CD4-positive, alpha-beta T cell (primary cell): ENCODE data around the gene DDA1. TPM values are rescaled to one million over a fixed set of nuclear protein-coding genes. Genes with fewer than 3 reads are reported as not detected.
"Not testable (repeated sequence)": the region's sequence is repeated elsewhere in the genome, so short reads cannot be mapped to it uniquely, and the experiment has no call there.

ENCODE experiments used
- ATAC-seq: fragments of 200-7000 bp; cut with Tn5 transposase; one replicate; pipeline ENCODE4 v1.10.0; 2022; ENCODE audit warnings: mild to moderate bottlenecking; ENCODE audit not compliant: poor library complexity
- CTCF ChIA-PET: fragments of 350-600 bp; sonication (Branson Sonifier 250); formaldehyde crosslinking; loops from one replicate; lab custom pipeline; 2021; ENCODE audit warnings: antibody characterized with exemption, inconsistent platforms; lab: Charles Lee
- POLR2A ChIA-PET: fragments of 350-600 bp; sonication (Branson Sonifier 250); formaldehyde crosslinking; loops from one replicate; lab custom pipeline; 2021; ENCODE audit warnings: antibody characterized with exemption, inconsistent platforms; lab: Charles Lee
- DNase-seq, 14 experiments: peaks; one replicate each; pipeline ENCODE4 v3.0.0-alpha.2; 2013 to 2020; ENCODE audit warnings: mixed read lengths in 2 of 14
- H3K27ac ChIP-seq, 2 donors: one replicate each; pipeline versions ENCODE4 v1.5.1 to v1.7.0; 2013; ENCODE audit warnings: low read length in 2 of 2, low read depth in 1 of 2, mild to moderate bottlenecking in 1 of 2
- H3K27me3 ChIP-seq, 2 experiments: 1 replicate in 1 of 2; 2 replicates in 1 of 2; pipeline versions ENCODE4 v1.6.1 to v1.7.0; 2013; ENCODE audit warnings: low read length in 2 of 2, control low read depth in 1 of 2, mild to moderate bottlenecking in 1 of 2, moderate library complexity in 1 of 2; ENCODE audit not compliant: insufficient read depth in 2 of 2, control insufficient read depth in 1 of 2
- H3K36me3 ChIP-seq: one replicate; pipeline ENCODE4 v1.6.1; 2013; ENCODE audit warnings: low read length, control low read depth; ENCODE audit not compliant: insufficient read depth
- H3K4me1 ChIP-seq: one replicate; pipeline ENCODE4 v1.6.1; 2013; ENCODE audit warnings: low read length, control low read depth; ENCODE audit not compliant: insufficient read depth
- H3K4me3 ChIP-seq: one replicate; pipeline ENCODE4 v1.5.1; 2013; ENCODE audit warnings: mild to moderate bottlenecking, low read length, moderate library complexity
- H3K9me3 ChIP-seq, 2 experiments: 1 replicate in 1 of 2; 2 replicates in 1 of 2; pipeline versions ENCODE4 v1.6.1 to v1.7.0; 2013; ENCODE audit warnings: low read length in 2 of 2, mild to moderate bottlenecking in 2 of 2, control low read depth in 1 of 2, moderate library complexity in 1 of 2; ENCODE audit not compliant: control insufficient read depth in 1 of 2, insufficient read depth in 1 of 2
- H3K27ac Mint-ChIP-seq: one replicate; pipeline ENCODE4 v1.8.0; 2020; ENCODE audit warnings: mixed read lengths
- H3K27me3 Mint-ChIP-seq: one replicate; pipeline ENCODE4 v1.8.0; 2021; ENCODE audit warnings: mixed read lengths
- H3K36me3 Mint-ChIP-seq: one replicate; pipeline ENCODE4 v1.8.0; 2021; ENCODE audit warnings: low read depth, mixed read lengths
- H3K4me1 Mint-ChIP-seq: one replicate; pipeline ENCODE4 v1.8.0; 2021; ENCODE audit warnings: low read depth, mixed read lengths
- H3K4me3 Mint-ChIP-seq: one replicate; pipeline ENCODE4 v1.8.0; 2020; ENCODE audit warnings: mild to moderate bottlenecking, mixed read lengths
- H3K9me3 Mint-ChIP-seq: one replicate; pipeline ENCODE4 v1.8.0; 2020; ENCODE audit warnings: mixed read lengths
- CTCF ChIP-seq: fragments of 200-600 bp; IDR thresholded peaks from one replicate; pipeline ENCODE4 v1.8.0; 2022; ENCODE audit warnings: antibody characterized with exemption, mild to moderate bottlenecking
- intact Hi-C, 2 experiments: fragments of 100-400 bp; cut with DNase I in 1 of 2; cut with micrococcal nuclease in 1 of 2; formaldehyde crosslinking; loops; one replicate each; pipeline versions ENCODE4 v1.15.1 to v1.9.0; 2023 to 2025; cut with DNase I, micrococcal nuclease
- total RNA-seq, 174 experiments: library from RNA in 2 of 174; stranded (reverse) in 2 of 174; gene quantifications; one replicate each; pipeline ENCODE4 v1.2.3 and lab custom pipeline; 2021 to 2026

DDA1 gene
- total RNA-seq, 2 experiments from 2014 or later: 41.4 to 43.4 TPM

GRCh38 chr19:17293605-17294004, 15.8 kb upstream of the DDA1 start:
- no peaks in the 10 kb centered on the region for H3K9me3 Mint-ChIP-seq
- H3K9me3 ChIP-seq: peaks cover 0 to 9% of the 10 kb centered on the region in 2 experiments
- no peak overlapping the region for H3K4me3 Mint-ChIP-seq
- H3K4me1 Mint-ChIP-seq: peaks cover 9% of the 10 kb centered on the region
- intact Hi-C loops: loop anchor here (1.0 to 5.0 kb wide), 5 partner anchors 12 to 174 kb away; partner anchors contain the start of genes ANO8 (in 1 of the 2), GTPBP3 (in 1 of the 2) and MRPL34 (in 1 of the 2)
- no peaks in the 10 kb centered on the region for H3K36me3 ChIP-seq
- H3K4me1 ChIP-seq: peaks cover 18% of the 10 kb centered on the region
- TF ChIP-seq CTCF: no peak
- H3K27me3 ChIP-seq: no peaks in the 10 kb centered on the region
- H3K4me3 ChIP-seq: no peak overlapping the region
- no peaks in the 10 kb centered on the region for H3K36me3 Mint-ChIP-seq
- H3K27ac ChIP-seq: no peak overlapping the region
- DNase-seq (no peak), ATAC-seq (no peak)
- ChIA-PET CTCF (interaction anchor here (0.8 to 1.8 kb wide), 10 partner anchors 10 to 114 kb away, joined by 3 to 17 read pairs (median 5); partner anchors contain the start of genes ABHD8, ANKLE1, ANO8 and BABAM1), POLR2A (interaction anchor here (1.6 to 3.2 kb wide), 3 partner anchors 12 to 40 kb away, joined by 10 to 18 read pairs (median 11); partner anchors contain the start of genes DDA1 and MRPL34)
- no peak overlapping the region for H3K27ac Mint-ChIP-seq
- H3K27me3 Mint-ChIP-seq: no peaks in the 10 kb centered on the region

GRCh38 chr19:17294051-17294891, 15.1 kb upstream of the DDA1 start:
- H3K36me3 ChIP-seq: no peaks in the 10 kb centered on the region
- ChIA-PET POLR2A (no interaction called here), CTCF (interaction anchor here (1.1 to 1.9 kb wide), 2 partner anchors 11 to 92 kb away, joined by 4 to 6 read pairs; partner anchors contain the start of gene MRPL34)
- H3K27me3 ChIP-seq: no peaks in the 10 kb centered on the region
- intact Hi-C loops: loop anchor here (5.0 kb wide), 2 partner anchors 43 to 173 kb away; partner anchors contain the start of gene GTPBP3 (in 1 of the 2)
- ATAC-seq (no peak), DNase-seq (peak in 12 of 14 experiments; percentile 22 to 76 (median 40))
- H3K4me3 ChIP-seq: no peak overlapping the region
- TF ChIP-seq CTCF: no peak
- Mint-ChIP-seq H3K9me3 (no peaks in the 10 kb centered on the region), H3K4me1 (peaks cover 9% of the 10 kb centered on the region), H3K36me3 (no peaks in the 10 kb centered on the region), H3K27me3 (no peaks in the 10 kb centered on the region), H3K27ac (no peak overlapping the region), H3K4me3 (no peak overlapping the region)
- peaks cover 18% of the 10 kb centered on the region for H3K4me1 ChIP-seq
- H3K9me3 ChIP-seq: peaks cover 0 to 9% of the 10 kb centered on the region in 2 experiments
- no peak overlapping the region for H3K27ac ChIP-seq

- intact Hi-C loops, H3K4me3 Mint-ChIP-seq, H3K27me3 Mint-ChIP-seq, ATAC-seq, H3K36me3 ChIP-seq, DNase-seq, H3K9me3 ChIP-seq, H3K4me3 ChIP-seq, H3K27me3 ChIP-seq, H3K27ac Mint-ChIP-seq, H3K27ac ChIP-seq, H3K9me3 Mint-ChIP-seq, H3K36me3 Mint-ChIP-seq, H3K4me1 Mint-ChIP-seq: not testable (repeated sequence)
- CTCF ChIA-PET: interaction anchor here (1.9 kb wide), 1 partner anchor 10 kb away, joined by 6 read pairs; the partner anchor contains the start of gene MRPL34
- POLR2A ChIA-PET: interaction anchor here (0.7 kb wide), 1 partner anchor 80 kb away, joined by 3 read pairs; the partner anchor contains the start of gene USE1
- H3K4me1 ChIP-seq: peaks cover 15% of the 10 kb centered on the region
Measured at GRCh38 chr19:17295551-17295950, 13.8 kb upstream of the DDA1 start.
